HepG2 (cell line): ENCODE data around the gene SULT2B1. TPM values are rescaled to one million over a fixed set of nuclear protein-coding genes. Genes with fewer than 3 reads are reported as not detected.

ENCODE experiments used
- AHR ChIP-seq: IDR thresholded peaks from 2 replicates; pipeline ENCODE4 v1.6.1; 2018; ENCODE audit warnings: missing genetic modification reagents, missing compliant biosample characterization
- ARNT ChIP-seq: fragments of 450-650 bp; IDR thresholded peaks from 2 replicates; pipeline ENCODE4 v1.6.1; 2017
- CBFB ChIP-seq: sonication (generic); formaldehyde crosslinking; IDR thresholded peaks from 2 replicates; pipeline ENCODE4 v1.4.0; 2020; ENCODE audit warnings: missing genetic modification reagents
- CBX2 ChIP-seq, 2 experiments: fragments of 200-600 bp in 1 of 2; sonication (generic); formaldehyde crosslinking in 1 of 2; IDR thresholded peaks; 2 replicates each; pipeline versions ENCODE4 v1.7.0 to v1.8.1; 2018 to 2022; ENCODE audit warnings: low read depth in 2 of 2, low read length in 1 of 2, mild to moderate bottlenecking in 1 of 2, missing genetic modification reagents in 1 of 2
- DNMT1 ChIP-seq: sonication (generic); formaldehyde crosslinking; IDR thresholded peaks from 2 replicates; pipeline ENCODE4 v1.5.1; 2020; ENCODE audit warnings: mild to moderate bottlenecking, missing genetic modification reagents
- ELF3 ChIP-seq: IDR thresholded peaks from 2 replicates; pipeline ENCODE4 v1.6.1; 2016; ENCODE audit warnings: missing genetic modification reagents, missing compliant biosample characterization
- ESRRA ChIP-seq: sonication (generic); formaldehyde crosslinking; IDR thresholded peaks from 2 replicates; pipeline ENCODE4 v1.5.1; 2020; ENCODE audit warnings: mild to moderate bottlenecking, low read depth, missing genetic modification reagents
- ETV5 ChIP-seq: IDR thresholded peaks from 2 replicates; pipeline ENCODE4 v1.6.1; 2018; ENCODE audit warnings: missing biosample characterization, missing genetic modification reagents, inconsistent platforms, borderline replicate concordance
- JDP2 ChIP-seq: sonication (generic); formaldehyde crosslinking; IDR thresholded peaks from 2 replicates; pipeline ENCODE4 v1.8.1; 2022; ENCODE audit warnings: missing genetic modification reagents, borderline replicate concordance
- KDM3A ChIP-seq: IDR thresholded peaks from 2 replicates; pipeline ENCODE4 v1.6.1; 2018; ENCODE audit warnings: low read depth, missing compliant biosample characterization
- MEF2D ChIP-seq: sonication (generic); formaldehyde crosslinking; IDR thresholded peaks from 2 replicates; pipeline ENCODE4 v1.5.1; 2020; ENCODE audit warnings: mild to moderate bottlenecking, missing genetic modification reagents
- NFYB ChIP-seq: sonication (generic); formaldehyde crosslinking; IDR thresholded peaks from 2 replicates; pipeline ENCODE4 v1.4.0; 2020; ENCODE audit warnings: missing genetic modification reagents
- RBAK ChIP-seq: sonication (generic); formaldehyde crosslinking; IDR thresholded peaks from 2 replicates; pipeline ENCODE4 v1.5.1; 2020; ENCODE audit warnings: mild to moderate bottlenecking, missing genetic modification reagents
- RBM39 ChIP-seq: fragments of 200-400 bp; formaldehyde crosslinking; IDR thresholded peaks from one replicate; pipeline ENCODE4 v1.6.1; 2018; ENCODE audit warnings: antibody characterized with exemption, mild to moderate bottlenecking, low read depth, low read length; ENCODE audit not compliant: poor library complexity, severe bottlenecking
- RXRA ChIP-seq: sonication (generic); formaldehyde crosslinking; IDR thresholded peaks from 2 replicates; pipeline ENCODE4 v1.5.1; 2020; ENCODE audit warnings: missing genetic modification reagents
- STAT5B ChIP-seq: sonication (generic); formaldehyde crosslinking; IDR thresholded peaks from 2 replicates; pipeline ENCODE4 v1.4.0; 2020; ENCODE audit warnings: missing genetic modification reagents
- U2AF1 ChIP-seq: fragments of 200-400 bp; formaldehyde crosslinking; optimal IDR thresholded peaks from 2 replicates; pipeline ENCODE3; 2017; ENCODE audit warnings: mild to moderate bottlenecking, low read depth, low read length
- ZBTB1 ChIP-seq: sonication (generic); formaldehyde crosslinking; IDR thresholded peaks from 2 replicates; pipeline ENCODE4 v1.4.0; 2020; ENCODE audit warnings: missing genetic modification reagents, borderline replicate concordance
- ZMYM3 ChIP-seq: sonication (generic); formaldehyde crosslinking; IDR thresholded peaks from 2 replicates; pipeline ENCODE4 v1.5.1; 2020; ENCODE audit warnings: mild to moderate bottlenecking, missing genetic modification reagents
- ZNF121 ChIP-seq: sonication (generic); formaldehyde crosslinking; IDR thresholded peaks from 2 replicates; pipeline ENCODE4 v1.5.0; 2020; ENCODE audit warnings: mild to moderate bottlenecking, missing genetic modification reagents
- ZNF143 ChIP-seq: sonication (generic); formaldehyde crosslinking; IDR thresholded peaks from 2 replicates; pipeline ENCODE4 v1.4.0; 2020; ENCODE audit warnings: missing genetic modification reagents
- ZNF253 ChIP-seq: sonication (generic); formaldehyde crosslinking; IDR thresholded peaks from 2 replicates; pipeline ENCODE4 v1.8.0; 2022; ENCODE audit warnings: mild to moderate bottlenecking, missing genetic modification reagents, borderline replicate concordance
- ZNF572 ChIP-seq: sonication (generic); formaldehyde crosslinking; IDR thresholded peaks from 2 replicates; pipeline ENCODE4 v1.5.1; 2020; ENCODE audit warnings: mild to moderate bottlenecking, missing genetic modification reagents
- ZNF619 ChIP-seq: sonication (generic); formaldehyde crosslinking; IDR thresholded peaks from 2 replicates; pipeline ENCODE4 v1.4.0; 2020; ENCODE audit warnings: mild to moderate bottlenecking, missing genetic modification reagents
- ZNF883 ChIP-seq: sonication (generic); formaldehyde crosslinking; IDR thresholded peaks from 2 replicates; pipeline ENCODE4 v1.5.1; 2020; ENCODE audit warnings: mild to moderate bottlenecking, missing genetic modification reagents; ENCODE audit errors: not compliant biosample characterization
- polyA plus RNA-seq, 8 experiments: library from polyadenylated mRNA; depleted of rRNA in 3 of 8; stranded (reverse) in 7 of 8; unstranded in 1 of 8; fragments of >200 nt; fragmentation: Illumina TruSeq in 4 of 8; extraction: Trizol in 4 of 8; gene quantifications; 2 replicates each; pipeline versions ENCODE4 v1.2.1 to v1.2.3, GENCODE V29; 2011 to 2016; ENCODE audit warnings: low read depth in 4 of 8, missing spikeins in 1 of 8, mixed read lengths in 1 of 8; ENCODE audit not compliant: insufficient read depth in 1 of 8
- total RNA-seq, 5 experiments: library from RNA; depleted of rRNA; stranded (reverse); fragments of >200 nt; fragmentation: Illumina TruSeq; extraction: Trizol; gene quantifications; 2 replicates each; pipeline ENCODE4 v1.2.3, GENCODE V29; 2016; ENCODE audit warnings: low read depth in 1 of 5
- TF ChIP-seq, protein P1 (sequence below): sonication (generic); formaldehyde crosslinking; IDR thresholded peaks from 2 replicates; pipeline ENCODE4 v1.4.0; 2020; ENCODE audit warnings: missing genetic modification reagents, borderline replicate concordance

The SULT2B1 gene
- total and polyA plus RNA-seq, 2 of the 13 experiments (the other 11 are each of a cell fraction or from before 2014, with no cell fraction given): 0.13 TPM; not detected in 1

DNA sequence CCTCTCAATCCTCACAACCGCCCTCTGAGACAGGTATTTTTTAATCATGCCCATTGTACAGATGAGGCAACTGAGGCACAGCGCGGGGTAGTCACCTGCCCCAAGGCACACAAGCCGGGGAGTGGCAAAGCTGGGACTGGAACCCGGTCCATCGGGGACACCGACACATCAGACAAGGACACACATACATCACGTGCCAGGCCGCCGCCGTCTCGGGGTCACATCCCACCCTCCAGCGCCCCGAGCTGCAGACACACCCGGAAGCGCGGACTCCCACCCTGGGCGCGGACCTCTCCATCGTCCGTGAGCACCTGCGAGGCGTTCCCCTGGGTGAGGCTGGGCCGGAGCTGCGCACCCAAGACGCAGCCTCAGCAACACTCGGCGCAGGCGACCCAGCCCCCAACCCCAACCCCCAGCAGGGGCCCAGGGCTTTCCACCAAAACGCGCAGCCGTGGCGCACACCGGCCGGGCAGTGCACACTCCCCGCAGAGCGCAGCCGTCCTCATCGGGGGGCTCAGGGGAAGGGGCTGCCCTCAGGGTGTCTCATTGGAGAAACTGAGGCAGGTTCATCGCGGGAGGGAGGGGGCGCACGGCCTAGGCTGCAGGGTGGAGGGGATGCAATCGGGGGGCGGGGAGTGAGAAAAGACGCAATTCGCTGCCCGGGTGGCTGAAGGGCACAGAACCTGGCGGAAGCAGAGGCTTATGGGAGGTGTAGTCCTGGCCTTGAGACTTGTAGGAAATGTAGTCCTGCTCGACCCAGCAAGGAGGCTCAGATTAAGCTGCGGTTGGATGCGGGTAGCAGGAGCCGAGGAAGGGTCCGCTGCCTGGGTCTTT is 38.5 kb upstream of the SULT2B1 start (continued):
- TF ChIP-seq ZNF619 (CRISPR knock-in tag) (no peak), JDP2 (CRISPR knock-in tag) (no peak), STAT5B (CRISPR knock-in tag) (no peak), RXRA (CRISPR knock-in tag) (0 out of 2 replicates have a peak, but pooled peaks have one; percentile 9), ARNT (no peak), ZNF121 (CRISPR knock-in tag) (no peak), RBAK (CRISPR knock-in tag) (no peak), ZMYM3 (peak; percentile 91), ZNF572 (CRISPR knock-in tag) (peak; percentile 28; the same call in 1 of the 2 replicates), CBFB (CRISPR knock-in tag) (peak; percentile 52; the same call in 1 of the 2 replicates), ELF3 (CRISPR knock-in tag) (0 out of 2 replicates have a peak, but pooled peaks have one; percentile 25), ETV5 (peak; percentile 53; the same call in 1 of the 2 replicates), ZNF883 (CRISPR knock-in tag) (no peak), MEF2D (CRISPR knock-in tag) (peak; percentile 41; the same call in 1 of the 2 replicates), ZNF253 (CRISPR knock-in tag) (no peak), U2AF1 (no peak), KDM3A (peak; percentile 48; the same call in 1 of the 2 replicates), DNMT1 (CRISPR knock-in tag) (no peak), RBM39 (peak; percentile 44), NFYB (CRISPR knock-in tag) (0 out of 2 replicates have a peak, but pooled peaks have one; percentile 22), ESRRA (CRISPR knock-in tag) (0 out of 2 replicates have a peak, but pooled peaks have one; percentile 43), ZNF143 (CRISPR knock-in tag) (peak; percentile 93), ZBTB1 (CRISPR knock-in tag) (no peak), CBX2 (IDR thresholded peaks at IDR 0.05; ENCODE audit: low read depth, low read length) (no peak), CBX2 (CRISPR knock-in tag; IDR thresholded peaks at IDR 0.05; ENCODE audit: low read depth) (no peak), AHR (CRISPR knock-in tag) (no peak)
- TF ChIP-seq, protein P1, sequence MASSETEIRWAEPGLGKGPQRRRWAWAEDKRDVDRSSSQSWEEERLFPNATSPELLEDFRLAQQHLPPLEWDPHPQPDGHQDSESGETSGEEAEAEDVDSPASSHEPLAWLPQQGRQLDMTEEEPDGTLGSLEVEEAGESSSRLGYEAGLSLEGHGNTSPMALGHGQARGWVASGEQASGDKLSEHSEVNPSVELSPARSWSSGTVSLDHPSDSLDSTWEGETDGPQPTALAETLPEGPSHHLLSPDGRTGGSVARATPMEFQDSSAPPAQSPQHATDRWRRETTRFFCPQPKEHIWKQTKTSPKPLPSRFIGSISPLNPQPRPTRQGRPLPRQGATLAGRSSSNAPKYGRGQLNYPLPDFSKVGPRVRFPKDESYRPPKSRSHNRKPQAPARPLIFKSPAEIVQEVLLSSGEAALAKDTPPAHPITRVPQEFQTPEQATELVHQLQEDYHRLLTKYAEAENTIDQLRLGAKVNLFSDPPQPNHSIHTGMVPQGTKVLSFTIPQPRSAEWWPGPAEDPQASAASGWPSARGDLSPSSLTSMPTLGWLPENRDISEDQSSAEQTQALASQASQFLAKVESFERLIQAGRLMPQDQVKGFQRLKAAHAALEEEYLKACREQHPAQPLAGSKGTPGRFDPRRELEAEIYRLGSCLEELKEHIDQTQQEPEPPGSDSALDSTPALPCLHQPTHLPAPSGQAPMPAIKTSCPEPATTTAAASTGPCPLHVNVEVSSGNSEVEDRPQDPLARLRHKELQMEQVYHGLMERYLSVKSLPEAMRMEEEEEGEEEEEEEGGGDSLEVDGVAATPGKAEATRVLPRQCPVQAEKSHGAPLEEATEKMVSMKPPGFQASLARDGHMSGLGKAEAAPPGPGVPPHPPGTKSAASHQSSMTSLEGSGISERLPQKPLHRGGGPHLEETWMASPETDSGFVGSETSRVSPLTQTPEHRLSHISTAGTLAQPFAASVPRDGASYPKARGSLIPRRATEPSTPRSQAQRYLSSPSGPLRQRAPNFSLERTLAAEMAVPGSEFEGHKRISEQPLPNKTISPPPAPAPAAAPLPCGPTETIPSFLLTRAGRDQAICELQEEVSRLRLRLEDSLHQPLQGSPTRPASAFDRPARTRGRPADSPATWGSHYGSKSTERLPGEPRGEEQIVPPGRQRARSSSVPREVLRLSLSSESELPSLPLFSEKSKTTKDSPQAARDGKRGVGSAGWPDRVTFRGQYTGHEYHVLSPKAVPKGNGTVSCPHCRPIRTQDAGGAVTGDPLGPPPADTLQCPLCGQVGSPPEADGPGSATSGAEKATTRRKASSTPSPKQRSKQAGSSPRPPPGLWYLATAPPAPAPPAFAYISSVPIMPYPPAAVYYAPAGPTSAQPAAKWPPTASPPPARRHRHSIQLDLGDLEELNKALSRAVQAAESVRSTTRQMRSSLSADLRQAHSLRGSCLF (CRISPR knock-in tag): no peak
